ENCODE measurements around the gene MED13L.

MED13L gene

DNA sequence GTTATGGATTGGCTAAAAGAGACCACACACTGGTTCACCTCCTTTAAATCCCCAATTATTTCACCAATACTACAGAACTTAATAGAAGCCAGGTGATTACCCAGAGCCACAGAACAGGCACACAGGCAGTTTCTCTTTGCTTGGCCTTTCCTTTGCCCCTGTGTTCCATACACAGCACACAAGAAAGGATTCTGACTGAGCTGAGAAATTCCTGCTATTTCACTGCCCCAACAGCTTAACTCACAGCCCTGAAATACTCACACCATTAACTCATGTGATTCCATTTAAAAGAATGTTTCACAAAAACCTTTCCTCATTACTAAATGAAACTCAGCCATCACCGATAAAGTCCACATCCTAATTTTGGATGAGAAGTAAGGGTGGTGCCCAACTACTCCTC is 133.6 kb downstream of the MED13L start:
- Histone ChIP-seq H3K4me3 (ENCODE audit: low read length) (peak overlapping the region; percentile 32), H3K36me3 (ENCODE audit: control insufficient read depth, insufficient read depth, low read length) (no peaks in the 10 kb centered on the region), H3K27me3 (ENCODE audit: control insufficient read depth, insufficient read depth, low read length) (no peaks in the 10 kb centered on the region), H3K27ac (ENCODE audit: low read depth, low read length) (peak overlapping the region; percentile 37), H3K4me1 (ENCODE audit: control insufficient read depth, insufficient read depth, low read length) (peaks cover 32% of the 10 kb centered on the region), H3K9ac (ENCODE audit: low read length) (no peak overlapping the region)

DNA sequence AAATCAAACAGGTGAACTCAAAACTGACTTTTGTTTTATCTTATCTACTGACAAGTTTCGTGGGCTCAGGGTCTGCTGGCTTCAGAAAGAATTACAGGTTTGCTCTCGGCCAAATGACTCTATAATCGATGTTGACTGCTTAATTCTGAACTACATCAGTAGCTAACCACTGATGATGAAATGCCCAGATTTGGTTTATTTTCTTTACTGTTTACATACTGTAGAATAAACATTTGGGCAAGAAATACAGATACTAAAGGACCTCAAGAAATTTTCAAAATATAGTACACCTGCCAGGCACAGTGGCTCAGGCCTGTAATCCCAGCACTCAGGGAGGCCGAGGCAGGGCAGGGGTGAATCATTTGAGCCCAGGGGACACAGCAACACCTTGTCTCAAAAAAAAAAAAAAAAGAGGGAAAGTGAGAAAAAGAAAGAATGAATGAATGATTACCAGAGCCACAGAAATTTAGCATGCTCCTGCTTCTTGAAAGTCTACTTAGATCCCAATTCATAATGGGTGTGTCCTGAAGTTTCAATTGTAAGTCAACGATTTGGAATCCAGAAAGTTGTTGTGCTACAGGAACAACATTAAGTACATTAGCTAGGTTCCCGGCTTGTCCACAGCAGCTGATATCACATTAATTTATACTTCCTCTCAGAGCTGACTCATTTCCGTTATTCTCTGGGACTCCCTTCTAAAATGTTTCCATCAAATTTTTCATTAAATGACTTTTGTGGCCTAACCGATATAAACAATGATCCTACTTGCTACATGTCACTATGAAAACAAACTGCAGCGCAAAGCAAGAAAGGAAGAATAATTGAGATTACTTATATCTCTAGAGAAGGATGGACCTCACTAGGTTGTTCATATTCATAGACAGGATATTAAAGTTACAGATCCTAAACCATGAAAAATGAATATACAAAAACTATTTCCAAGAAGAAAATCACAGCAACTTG is 134.3 kb downstream of the MED13L start:
- Histone ChIP-seq H3K27ac (ENCODE audit: low read depth, low read length) (peak overlapping the region; percentile 37), H3K9ac (ENCODE audit: low read length) (no peak overlapping the region)

DNA sequence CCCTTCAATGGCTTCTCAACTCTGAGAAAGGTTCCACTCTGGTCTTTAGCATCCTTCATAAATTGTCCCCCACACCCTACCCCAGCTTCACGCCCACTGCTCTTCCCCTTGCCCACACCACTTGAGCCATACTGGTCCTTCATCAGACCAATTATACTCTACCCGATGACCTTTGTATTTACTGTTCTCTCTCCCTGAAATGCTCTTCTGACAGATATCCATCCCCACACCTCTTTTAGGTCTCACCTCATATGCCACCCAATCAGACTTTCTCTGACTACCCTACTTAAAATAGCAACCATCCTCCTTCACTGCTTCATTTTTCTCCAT is 135.7 kb downstream of the MED13L start:
- Histone ChIP-seq H3K9ac (ENCODE audit: low read length) (no peak overlapping the region), H3K4me1 (ENCODE audit: control insufficient read depth, insufficient read depth, low read length) (peaks cover 32% of the 10 kb centered on the region), H3K27me3 (ENCODE audit: control insufficient read depth, insufficient read depth, low read length) (no peaks in the 10 kb centered on the region), H3K36me3 (ENCODE audit: control insufficient read depth, insufficient read depth, low read length) (no peaks in the 10 kb centered on the region), H3K27ac (ENCODE audit: low read depth, low read length) (peak overlapping the region; percentile 30), H3K4me3 (ENCODE audit: low read length) (no peak overlapping the region)

More for the DNA sequence above, 134.3 kb downstream of the MED13L start:
- Histone ChIP-seq H3K36me3 (ENCODE audit: control insufficient read depth, insufficient read depth, low read length) (no peaks in the 10 kb centered on the region), H3K4me3 (ENCODE audit: low read length) (no peak overlapping the region), H3K4me1 (ENCODE audit: control insufficient read depth, insufficient read depth, low read length) (peaks cover 32% of the 10 kb centered on the region), H3K27me3 (ENCODE audit: control insufficient read depth, insufficient read depth, low read length) (no peaks in the 10 kb centered on the region)

DNA sequence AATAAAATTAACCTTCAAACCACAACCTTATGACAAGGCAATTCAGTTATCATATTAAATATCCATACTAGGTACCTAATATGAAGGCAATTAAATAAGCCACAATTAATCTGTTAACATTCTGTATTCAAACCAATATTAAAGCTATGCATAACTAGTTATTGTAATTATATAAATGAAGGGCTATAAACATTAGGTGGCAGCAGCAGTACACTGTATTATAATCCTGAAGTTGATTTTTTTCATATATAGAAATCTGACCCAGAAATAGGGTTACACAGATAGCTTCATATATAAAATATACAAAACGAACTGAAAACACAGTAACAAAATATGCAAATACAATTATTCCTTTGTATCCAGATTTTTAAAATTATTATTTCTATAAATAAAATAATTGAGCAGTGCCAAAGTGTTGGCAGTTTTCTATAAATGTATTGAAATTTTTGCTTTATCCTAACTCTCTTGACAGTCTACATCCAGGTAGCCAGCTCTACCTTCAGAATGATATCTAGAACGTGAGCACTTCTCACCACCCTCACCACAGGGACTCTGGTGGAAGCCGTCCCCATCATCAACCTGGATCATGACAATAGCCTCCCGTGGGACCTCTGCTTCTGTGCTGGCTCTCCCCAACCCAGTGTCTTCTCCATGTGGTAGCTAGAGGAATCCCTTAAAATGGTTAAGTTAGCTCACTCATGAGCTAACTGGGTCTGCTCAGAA is 136.2 kb downstream of the MED13L start:
- no peak overlapping the region for H3K9ac ChIP-seq (ENCODE audit: low read length)
- H3K27me3 ChIP-seq (ENCODE audit: control insufficient read depth, insufficient read depth, low read length) = no peaks in the 10 kb centered on the region
- H3K36me3 ChIP-seq (ENCODE audit: control insufficient read depth, insufficient read depth, low read length) = no peaks in the 10 kb centered on the region
- no peak overlapping the region for H3K4me3 ChIP-seq (ENCODE audit: low read length)
- H3K4me1 ChIP-seq (ENCODE audit: control insufficient read depth, insufficient read depth, low read length) = peaks cover 33% of the 10 kb centered on the region
- H3K27ac ChIP-seq (ENCODE audit: low read depth, low read length) = peak overlapping the region; percentile 30

DNA sequence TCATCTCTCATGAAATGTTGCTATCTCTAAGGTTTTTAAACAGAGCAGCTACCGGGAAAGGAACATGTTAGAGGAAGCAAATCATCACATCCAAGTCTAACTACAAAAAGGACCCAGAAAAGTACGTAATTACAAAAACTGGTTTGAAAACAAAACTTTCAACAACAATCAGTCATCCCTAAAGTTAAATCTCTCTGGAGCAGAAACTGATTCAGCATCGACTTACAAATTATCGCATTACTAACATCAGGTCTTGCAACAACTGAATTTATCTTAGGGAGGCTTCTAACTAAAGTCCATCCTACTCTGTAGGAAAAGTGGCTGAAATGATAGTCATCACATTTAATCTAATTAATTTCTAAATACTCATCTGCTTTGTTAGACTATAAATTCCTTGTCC is 137.0 kb downstream of the MED13L start:
- no peak overlapping the region for H3K27ac ChIP-seq (ENCODE audit: low read depth, low read length)
- H3K4me3 ChIP-seq (ENCODE audit: low read length) = no peak overlapping the region
- no peak overlapping the region for H3K9ac ChIP-seq (ENCODE audit: low read length)
- no peaks in the 10 kb centered on the region for H3K36me3 ChIP-seq (ENCODE audit: control insufficient read depth, insufficient read depth, low read length)
- H3K27me3 ChIP-seq (ENCODE audit: control insufficient read depth, insufficient read depth, low read length) = no peaks in the 10 kb centered on the region
- H3K4me1 ChIP-seq (ENCODE audit: control insufficient read depth, insufficient read depth, low read length) = peaks cover 35% of the 10 kb centered on the region

DNA sequence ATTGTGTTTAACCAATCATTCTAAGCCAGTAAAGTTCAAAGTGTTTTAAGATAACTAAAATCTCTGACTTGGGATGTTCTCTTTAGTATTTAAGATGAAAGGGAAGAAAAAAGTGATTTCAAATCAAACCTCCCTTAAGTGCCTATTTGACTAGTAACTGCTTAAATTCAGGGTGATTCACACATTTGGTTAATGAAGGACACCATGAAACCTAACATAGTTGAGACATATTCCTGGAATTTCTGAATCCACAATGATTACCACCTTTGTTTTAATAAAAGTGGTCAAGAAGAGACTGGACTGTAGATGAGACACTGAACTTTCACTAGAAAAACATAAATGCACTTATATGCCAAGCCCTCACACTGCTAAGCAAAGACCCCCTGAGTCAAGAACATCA is 138.7 kb downstream of the MED13L start:
- Histone ChIP-seq H3K27me3 (ENCODE audit: control insufficient read depth, insufficient read depth, low read length) (no peaks in the 10 kb centered on the region), H3K27ac (ENCODE audit: low read depth, low read length) (no peak overlapping the region), H3K4me1 (ENCODE audit: control insufficient read depth, insufficient read depth, low read length) (peaks cover 35% of the 10 kb centered on the region)

DNA sequence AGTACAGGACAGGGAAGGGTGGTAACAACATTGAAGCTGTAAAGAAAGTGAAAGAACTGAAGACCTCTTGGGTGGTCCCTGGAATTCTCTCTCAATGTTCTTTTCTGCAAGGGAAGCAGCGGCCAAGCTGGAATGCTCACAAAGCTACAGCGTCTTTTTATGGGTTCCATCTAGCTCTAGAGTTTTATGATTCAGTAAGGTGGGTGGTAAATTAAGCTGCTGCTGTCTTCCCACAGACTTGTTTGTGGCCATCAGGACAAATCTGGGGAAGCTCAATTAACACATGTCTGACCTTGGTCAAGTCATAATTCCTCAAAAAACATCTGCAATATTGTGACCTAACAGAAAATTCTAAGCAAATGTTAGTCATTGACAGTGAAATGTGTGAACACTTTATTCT is 139.1 kb downstream of the MED13L start:
- Histone ChIP-seq H3K4me1 (ENCODE audit: control insufficient read depth, insufficient read depth, low read length) (peaks cover 35% of the 10 kb centered on the region), H3K4me3 (ENCODE audit: low read length) (no peak overlapping the region), H3K27ac (ENCODE audit: low read depth, low read length) (no peak overlapping the region), H3K27me3 (ENCODE audit: control insufficient read depth, insufficient read depth, low read length) (no peaks in the 10 kb centered on the region), H3K9ac (ENCODE audit: low read length) (no peak overlapping the region), H3K36me3 (ENCODE audit: control insufficient read depth, insufficient read depth, low read length) (no peaks in the 10 kb centered on the region)

More for the DNA sequence above, 138.7 kb downstream of the MED13L start:
- Histone ChIP-seq H3K36me3 (ENCODE audit: control insufficient read depth, insufficient read depth, low read length) (no peaks in the 10 kb centered on the region), H3K4me3 (ENCODE audit: low read length) (no peak overlapping the region), H3K9ac (ENCODE audit: low read length) (no peak overlapping the region)

DNA sequence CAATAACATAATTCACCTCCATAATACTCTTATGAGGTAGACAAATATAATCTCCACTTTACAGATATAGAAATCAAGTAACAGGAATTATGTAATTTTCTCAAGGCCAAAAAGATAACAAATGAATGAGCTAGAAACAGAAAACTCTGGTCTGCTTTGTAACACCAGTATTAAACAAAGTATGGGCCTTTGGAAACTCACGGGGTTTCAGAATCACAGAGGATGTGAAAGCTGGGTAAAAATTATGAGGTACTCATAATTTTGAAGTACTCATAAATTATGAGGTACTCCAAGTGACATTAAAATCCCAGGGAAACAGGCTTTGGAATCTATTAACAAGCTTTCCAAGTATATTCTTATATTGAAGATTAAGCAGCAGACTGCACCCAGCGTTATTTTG is 140.2 kb downstream of the MED13L start:
- Histone ChIP-seq H3K9ac (ENCODE audit: low read length) (no peak overlapping the region), H3K27ac (ENCODE audit: low read depth, low read length) (no peak overlapping the region), H3K4me3 (ENCODE audit: low read length) (no peak overlapping the region), H3K27me3 (ENCODE audit: control insufficient read depth, insufficient read depth, low read length) (no peaks in the 10 kb centered on the region), H3K4me1 (ENCODE audit: control insufficient read depth, insufficient read depth, low read length) (peaks cover 30% of the 10 kb centered on the region), H3K36me3 (ENCODE audit: control insufficient read depth, insufficient read depth, low read length) (no peaks in the 10 kb centered on the region)

DNA sequence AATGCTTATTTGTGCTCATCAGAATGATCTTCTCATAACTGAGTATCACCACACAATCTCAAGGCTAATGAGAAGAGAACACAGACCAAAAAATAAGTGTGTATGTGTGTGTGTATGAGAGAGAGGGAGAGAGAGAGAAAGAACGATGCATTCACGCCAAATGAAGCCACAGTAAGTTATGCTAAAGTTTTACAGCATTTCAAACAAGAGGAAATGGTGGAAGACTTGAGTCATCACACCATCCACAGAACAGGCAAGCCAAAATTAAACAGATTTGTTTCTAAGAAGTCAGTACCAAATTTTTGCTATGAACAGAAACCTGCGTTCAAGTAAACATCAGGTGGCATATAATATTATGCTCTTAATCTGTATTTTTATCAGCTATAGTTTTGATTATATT is 141.2 kb downstream of the MED13L start:
- Histone ChIP-seq H3K9ac (ENCODE audit: low read length) (no peak overlapping the region), H3K27ac (ENCODE audit: low read depth, low read length) (peak overlapping the region; percentile 37), H3K4me1 (ENCODE audit: control insufficient read depth, insufficient read depth, low read length) (peaks cover 25% of the 10 kb centered on the region), H3K27me3 (ENCODE audit: control insufficient read depth, insufficient read depth, low read length) (no peaks in the 10 kb centered on the region), H3K4me3 (ENCODE audit: low read length) (no peak overlapping the region), H3K36me3 (ENCODE audit: control insufficient read depth, insufficient read depth, low read length) (no peaks in the 10 kb centered on the region)

DNA sequence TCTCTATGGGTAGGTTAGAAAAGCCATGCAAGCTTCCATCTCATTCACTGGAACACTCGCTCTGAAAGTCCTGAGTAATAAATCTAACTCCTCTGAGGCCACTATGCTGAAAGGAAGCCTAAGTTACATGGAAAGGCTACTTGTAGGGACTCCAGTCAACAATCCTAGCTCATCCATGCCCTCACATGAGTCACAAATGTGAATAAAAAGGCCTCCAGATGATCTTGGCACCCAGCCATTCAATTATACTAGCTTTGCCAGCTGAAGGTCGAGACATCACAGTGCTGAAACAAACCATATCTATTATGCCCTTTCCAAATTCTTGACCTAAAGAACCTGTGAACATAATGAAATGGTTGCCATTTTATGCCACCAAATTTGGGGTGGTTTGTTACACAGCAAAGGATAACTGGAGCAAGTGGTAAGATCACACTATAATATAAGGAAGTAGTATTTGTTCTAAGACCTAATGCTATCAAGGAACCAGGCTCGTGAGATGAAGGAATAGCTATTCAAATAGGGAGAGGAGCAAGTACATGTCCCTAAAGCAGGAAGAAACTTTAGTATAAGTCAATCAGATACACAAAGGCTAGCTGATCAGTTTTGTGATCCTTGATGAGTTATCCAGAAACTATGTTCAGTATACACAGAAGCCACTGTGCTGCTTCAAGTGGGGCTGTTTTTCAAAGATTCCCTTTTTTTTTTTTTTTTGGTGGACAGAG is 142.1 kb downstream of the MED13L start:
- Histone ChIP-seq H3K4me1 (ENCODE audit: control insufficient read depth, insufficient read depth, low read length) (peaks cover 26% of the 10 kb centered on the region), H3K4me3 (ENCODE audit: low read length) (no peak overlapping the region), H3K36me3 (ENCODE audit: control insufficient read depth, insufficient read depth, low read length) (no peaks in the 10 kb centered on the region), H3K27me3 (ENCODE audit: control insufficient read depth, insufficient read depth, low read length) (no peaks in the 10 kb centered on the region), H3K27ac (ENCODE audit: low read depth, low read length) (no peak overlapping the region), H3K9ac (ENCODE audit: low read length) (no peak overlapping the region)

DNA sequence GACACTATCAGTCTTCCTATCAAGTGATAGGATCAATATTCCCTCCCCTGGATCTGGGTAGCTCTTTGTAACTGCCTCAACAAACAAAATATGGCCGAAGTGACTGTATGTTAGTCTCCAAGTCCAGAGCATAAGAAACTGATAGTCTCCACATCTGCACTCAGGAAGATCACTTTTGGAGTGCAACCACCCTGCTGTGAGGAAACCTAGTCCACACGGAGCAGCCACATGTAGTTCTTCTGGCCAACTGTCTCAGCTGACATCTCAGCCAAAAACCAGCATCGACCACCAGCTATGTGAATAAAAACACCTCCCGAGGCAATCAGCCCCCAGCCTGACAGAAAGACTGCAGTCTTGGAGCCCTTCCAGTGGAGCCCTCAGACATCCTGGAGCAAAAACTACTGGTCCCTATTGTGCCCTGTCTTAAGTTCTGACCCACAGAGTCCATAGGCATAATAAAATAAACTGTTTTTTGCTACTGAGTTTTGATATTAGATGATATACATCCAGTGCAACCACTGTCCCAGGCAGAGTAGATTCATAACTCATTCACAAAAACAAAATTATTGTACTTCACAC is 143.8 kb downstream of the MED13L start:
- Histone ChIP-seq H3K4me1 (ENCODE audit: control insufficient read depth, insufficient read depth, low read length) (peaks cover 26% of the 10 kb centered on the region), H3K9ac (ENCODE audit: low read length) (no peak overlapping the region)

DNA sequence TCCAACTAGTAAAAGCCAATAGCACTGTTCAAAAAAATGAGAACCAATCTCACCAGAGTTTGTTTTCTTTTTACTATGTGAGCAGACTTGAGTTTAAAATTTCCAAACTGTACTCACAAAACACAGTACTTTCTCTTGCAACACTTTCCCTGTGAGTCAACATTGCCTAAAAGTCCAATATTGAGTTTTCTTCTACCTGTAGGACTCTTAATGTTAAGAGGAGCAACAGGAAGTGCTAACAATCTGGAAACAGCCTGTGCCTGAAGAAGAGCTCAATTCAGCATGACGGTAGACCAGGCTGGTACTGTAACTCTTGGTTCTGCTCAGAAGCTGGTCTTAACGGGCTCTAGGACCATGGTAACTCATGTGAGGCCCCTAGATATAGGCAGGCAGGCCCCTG is 144.3 kb downstream of the MED13L start:
- Histone ChIP-seq H3K36me3 (ENCODE audit: control insufficient read depth, insufficient read depth, low read length) (no peaks in the 10 kb centered on the region), H3K27me3 (ENCODE audit: control insufficient read depth, insufficient read depth, low read length) (no peaks in the 10 kb centered on the region), H3K27ac (ENCODE audit: low read depth, low read length) (no peak overlapping the region), H3K4me1 (ENCODE audit: control insufficient read depth, insufficient read depth, low read length) (peaks cover 26% of the 10 kb centered on the region), H3K4me3 (ENCODE audit: low read length) (no peak overlapping the region), H3K9ac (ENCODE audit: low read length) (no peak overlapping the region)

More for the DNA sequence above, 143.8 kb downstream of the MED13L start:
- no peak overlapping the region for H3K27ac ChIP-seq (ENCODE audit: low read depth, low read length)
- no peaks in the 10 kb centered on the region for H3K36me3 ChIP-seq (ENCODE audit: control insufficient read depth, insufficient read depth, low read length)
- no peaks in the 10 kb centered on the region for H3K27me3 ChIP-seq (ENCODE audit: control insufficient read depth, insufficient read depth, low read length)
- H3K4me3 ChIP-seq (ENCODE audit: low read length) = no peak overlapping the region
